GM21786 (cell line): ENCODE results near the gene CDS2.

Experiments used
- ATAC-seq: cut with Tn5 transposase; IDR thresholded peaks from one replicate; pipeline ENCODE4 v1.9.1; 2021; ENCODE audit not compliant: unreplicated experiment

Gene CDS2

GRCh38 chr20:5205348-5206210, 78.8 kb downstream of the CDS2 start:
- peak; percentile 84 for ATAC-seq

- ATAC-seq: no peak
These were observed 80.3 kb downstream of the CDS2 start for GRCh38 chr20:5207138-5207537.

- no peak for ATAC-seq
These were observed 85.3 kb downstream of the CDS2 start for GRCh38 chr20:5211803-5212714.

GRCh38 chr20:5212907-5213487, 86.2 kb downstream of the CDS2 start:
- ATAC-seq: no peak

GRCh38 chr20:5214826-5215225, 88.0 kb downstream of the CDS2 start:
- no peak for ATAC-seq

GRCh38 chr20:5215672-5216304, 89.0 kb downstream of the CDS2 start:
- ATAC-seq: no peak

GRCh38 chr20:5216663-5217062, 89.9 kb downstream of the CDS2 start:
- ATAC-seq: no peak

- no peak for ATAC-seq
These were observed 90.8 kb downstream of the CDS2 start for GRCh38 chr20:5217616-5218015.

GRCh38 chr20:5220321-5221060, 93.7 kb downstream of the CDS2 start:
- no peak for ATAC-seq

GRCh38 chr20:5221061-5221430, 94.2 kb downstream of the CDS2 start:
- ATAC-seq: no peak

- peak; percentile 60 for ATAC-seq
These were observed 96.3 kb downstream of the CDS2 start for GRCh38 chr20:5222919-5223634.

GRCh38 chr20:5230544-5230943, 103.7 kb downstream of the CDS2 start:
- ATAC-seq: no peak

- no peak for ATAC-seq
These were observed 107.3 kb downstream of the CDS2 start for GRCh38 chr20:5234158-5234557.

- ATAC-seq: no peak
These were observed 108.2 kb downstream of the CDS2 start for GRCh38 chr20:5234978-5235377.
